HAP-1 (cell line): ENCODE data around the gene PIP4K2C.
"Not testable (repeated sequence)": the region's sequence is repeated elsewhere in the genome, so short reads cannot be mapped to it uniquely, and the experiment has no call there.

Experiments
- DNase-seq, 2 experiments: peaks; one replicate each; pipeline ENCODE4 v3.0.0-alpha.2; 2016 to 2020; ENCODE audit warnings: low spot score in 2 of 2
- H3K27me3 ChIP-seq: fragments of 250-450 bp; sonication (Bioruptor Pico); 2 replicates; pipeline ENCODE4 v1.5.1; 2020; ENCODE audit warnings: low read depth, mild to moderate bottlenecking, moderate library complexity
- H3K36me3 ChIP-seq: fragments of 250-450 bp; sonication (Bioruptor Pico); replicated peaks from 2 replicates; pipeline ENCODE4 v1.5.1; 2020; ENCODE audit warnings: mild to moderate bottlenecking
- H3K4me1 ChIP-seq: fragments of 250-450 bp; sonication (Bioruptor Pico); 2 replicates; pipeline ENCODE4 v1.5.1; 2020; ENCODE audit warnings: mild to moderate bottlenecking
- H3K4me3 ChIP-seq: fragments of 250-450 bp; sonication (Bioruptor Pico); 2 replicates; pipeline ENCODE4 v1.5.1; 2020; ENCODE audit warnings: mild to moderate bottlenecking, moderate library complexity
- H3K9me3 ChIP-seq: fragments of 250-450 bp; sonication (Bioruptor Pico); 2 replicates; pipeline ENCODE4 v1.5.1; 2020; ENCODE audit warnings: mild to moderate bottlenecking, moderate library complexity
- in situ Hi-C: fragments of 300-500 bp; cut with MboI; formaldehyde crosslinking; loops from 3 replicates; pipeline ENCODE4 v1.14.3; 2020; ENCODE audit warnings: low sequenced_read_pairs, inconsistent platforms, mixed read lengths

The PIP4K2C gene

GRCh38 chr12:57629897-57630471 lies 39.0 kb downstream of the PIP4K2C start:
- Histone ChIP-seq H3K4me1 (peaks cover 11% of the 10 kb centered on the region), H3K9me3 (no peaks in the 10 kb centered on the region), H3K4me3 (no peak overlapping the region), H3K27me3 (no peaks in the 10 kb centered on the region), H3K36me3 (peaks cover 12% of the 10 kb centered on the region)
- DNase-seq = no peak
- in situ Hi-C loops = no loop called here

DNA sequence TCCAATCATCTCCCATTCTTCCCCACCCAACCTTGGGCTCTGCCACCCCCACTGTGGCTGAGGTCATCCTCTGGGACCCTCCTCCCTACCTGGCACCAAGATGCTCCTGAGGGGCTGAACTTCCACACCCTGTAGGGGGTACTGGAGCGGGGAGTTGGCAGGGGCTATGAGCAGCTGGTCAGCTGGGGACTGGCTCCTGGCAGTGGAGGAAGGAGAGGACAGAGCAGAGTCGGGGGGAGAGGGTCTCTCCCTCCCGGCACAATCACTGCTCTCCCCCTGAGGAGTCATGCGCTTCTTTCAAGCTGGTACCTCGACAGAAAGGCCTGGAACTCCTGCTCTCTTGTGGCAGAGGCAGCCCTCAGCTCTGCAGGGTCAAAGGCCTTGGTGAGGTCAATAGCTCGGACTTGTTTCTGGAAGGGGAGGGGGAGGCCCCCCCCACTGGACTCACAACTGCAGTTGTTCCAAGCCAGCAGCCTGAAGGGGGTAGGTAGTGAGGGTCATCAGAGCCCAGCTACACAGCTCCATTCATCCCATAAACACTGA lies 40.0 kb downstream of the PIP4K2C start:
- in situ Hi-C loops = no loop called here
- H3K27me3 ChIP-seq = no peaks in the 10 kb centered on the region

DNA sequence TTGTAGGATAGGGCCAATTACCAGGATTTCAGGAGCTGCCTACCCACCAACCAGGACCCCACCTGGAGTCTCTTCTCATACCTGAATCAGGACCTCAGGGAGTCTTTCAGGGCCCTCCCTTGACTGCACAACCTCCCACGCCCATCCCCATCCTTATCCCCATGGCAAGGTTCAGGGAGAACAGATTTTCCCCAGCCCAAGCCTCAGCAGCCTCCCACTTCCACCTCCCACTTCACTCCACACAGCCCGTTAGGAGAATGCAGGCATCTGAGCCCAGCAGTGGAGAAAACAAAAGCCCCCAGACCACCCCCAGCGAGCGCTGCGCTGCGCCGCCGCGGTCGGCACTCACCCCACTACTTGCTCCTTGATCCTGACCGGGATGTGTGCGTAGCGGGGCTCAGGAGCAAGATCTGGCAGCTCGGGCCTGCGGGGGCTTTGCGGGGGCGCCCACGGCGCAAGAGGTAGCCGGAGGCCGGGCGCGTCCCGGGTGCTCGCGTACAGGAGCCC lies 40.6 kb downstream of the PIP4K2C start:
- Histone ChIP-seq H3K36me3 (peaks cover 12% of the 10 kb centered on the region), H3K4me1 (peaks cover 11% of the 10 kb centered on the region), H3K4me3 (peak overlapping the region; percentile 69), H3K9me3 (no peaks in the 10 kb centered on the region), H3K27me3 (no peaks in the 10 kb centered on the region)
- DNase-seq = no peak
- in situ Hi-C loops = no loop called here

More for the DNA sequence above, 40.0 kb downstream of the PIP4K2C start:
- Histone ChIP-seq H3K36me3 (peaks cover 12% of the 10 kb centered on the region), H3K4me3 (no peak overlapping the region; the same call in 1 of the 2 replicates), H3K4me1 (peaks cover 11% of the 10 kb centered on the region), H3K9me3 (no peaks in the 10 kb centered on the region)
- no peak for DNase-seq

DNA sequence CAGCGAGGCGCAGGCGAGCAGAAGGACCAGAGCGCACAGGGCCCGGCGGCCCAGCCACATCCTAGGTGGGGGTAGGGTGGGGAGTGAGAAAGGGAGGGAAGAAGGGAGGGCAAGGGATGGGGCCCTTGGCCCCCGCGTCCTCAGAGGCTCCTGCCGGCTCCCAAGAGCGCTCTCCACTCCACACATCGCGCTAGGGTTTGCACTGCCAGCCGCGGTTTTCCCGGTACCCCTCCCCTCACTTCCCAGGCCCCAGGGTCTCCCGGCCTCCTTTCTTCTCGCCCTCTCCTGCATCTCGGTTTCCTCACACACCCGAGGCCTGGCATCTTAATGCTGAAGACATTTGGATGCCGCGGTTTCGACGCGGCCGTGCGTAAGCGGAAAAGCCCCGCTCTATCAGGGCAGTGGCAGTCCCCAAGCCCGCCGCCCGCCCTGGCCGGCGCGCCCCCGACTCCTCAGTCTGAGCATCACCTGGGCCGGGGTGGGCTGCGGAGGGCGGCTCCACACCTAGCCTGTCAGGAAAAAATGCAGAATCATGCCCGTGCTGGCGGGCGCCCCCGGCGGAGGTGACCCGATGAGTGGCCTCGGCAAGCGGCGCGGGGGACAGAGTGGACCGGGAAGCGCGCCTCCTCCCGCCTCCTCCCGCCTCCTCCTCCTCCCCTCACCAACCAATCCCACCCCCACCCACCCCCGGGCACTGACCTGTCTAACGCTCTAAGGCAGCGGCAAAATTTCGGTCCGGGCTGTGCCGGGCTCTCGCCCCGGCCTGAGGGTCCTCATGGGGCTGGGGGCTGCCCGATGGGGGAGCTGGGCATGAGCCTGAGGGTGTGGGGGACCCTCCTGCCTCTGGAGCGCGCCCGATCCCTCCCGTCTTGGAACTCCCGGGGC lies 41.3 kb downstream of the PIP4K2C start:
- H3K27me3 ChIP-seq = no peaks in the 10 kb centered on the region
- peak overlapping the region; percentile 69 for H3K4me3 ChIP-seq
- H3K36me3 ChIP-seq = peaks cover 9% of the 10 kb centered on the region
- H3K9me3 ChIP-seq = no peaks in the 10 kb centered on the region
- DNase-seq = peak in 1 of 2 experiments; percentile 59
- in situ Hi-C loops = no loop called here
- peaks cover 11% of the 10 kb centered on the region for H3K4me1 ChIP-seq

- peaks cover 5% of the 10 kb centered on the region for H3K36me3 ChIP-seq
- DNase-seq = peak; percentile 73 to 83
- in situ Hi-C loops = no loop called here
These were observed 42.2 kb downstream of the PIP4K2C start, which contains the start of gene B4GALNT1 for GRCh38 chr12:57632958-57633840. Gene B4GALNT1 (minus strand): TSS chr12:57633201. CDS start chr12:57632132, 1,069 bp downstream.

DNA sequence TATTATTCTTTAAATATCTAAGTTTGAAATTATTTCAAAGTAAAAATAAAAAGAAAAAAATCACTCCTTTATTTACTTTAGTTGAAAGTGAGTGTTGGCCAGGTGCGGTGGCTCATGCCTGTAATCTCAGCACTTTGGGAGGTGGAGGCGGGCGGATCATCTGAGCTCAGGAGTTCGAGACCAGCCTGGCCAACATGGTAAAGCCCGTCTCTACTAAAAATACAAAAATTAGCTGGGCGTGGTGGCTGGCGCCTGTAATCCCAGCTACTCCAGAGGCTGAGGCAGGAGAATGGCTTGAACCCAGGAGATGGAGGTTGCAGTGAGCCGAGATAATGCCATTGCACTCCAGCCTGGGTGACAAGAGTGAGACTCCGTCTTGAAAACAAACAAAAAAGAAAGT lies 45.7 kb downstream of the PIP4K2C start:
- H3K36me3 ChIP-seq, DNase-seq, H3K27me3 ChIP-seq, H3K4me3 ChIP-seq, in situ Hi-C loops, H3K9me3 ChIP-seq: not testable (repeated sequence)
- peaks cover 13% of the 10 kb centered on the region for H3K4me1 ChIP-seq

More at GRCh38 chr12:57632958-57633840, 42.2 kb downstream of the PIP4K2C start, which contains the start of gene B4GALNT1:
- H3K9me3 ChIP-seq = no peaks in the 10 kb centered on the region
- H3K4me1 ChIP-seq = peaks cover 11% of the 10 kb centered on the region
- H3K27me3 ChIP-seq = no peaks in the 10 kb centered on the region
- H3K4me3 ChIP-seq = peak within 1 kb of the TSS; percentile 69

DNA sequence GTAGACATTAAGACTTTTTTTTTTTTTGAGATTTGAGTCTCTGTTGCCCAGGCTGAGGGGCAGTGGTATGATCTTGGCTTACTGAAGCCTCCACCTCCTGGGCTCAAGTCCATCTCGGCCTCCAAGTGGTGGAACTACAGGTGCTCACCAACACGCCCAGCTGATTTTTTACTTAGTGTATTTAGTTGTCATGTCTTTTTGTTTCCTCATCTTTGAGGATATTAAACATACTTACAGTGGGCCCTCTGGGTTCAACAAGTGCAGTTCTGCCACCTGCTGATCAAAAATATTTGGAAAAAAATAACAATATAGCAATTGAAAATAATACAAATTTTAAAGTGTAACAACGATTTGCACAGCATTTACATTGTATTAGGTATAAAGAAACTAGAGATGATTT lies 46.4 kb downstream of the PIP4K2C start:
- in situ Hi-C loops = no loop called here
- Histone ChIP-seq H3K4me1 (peaks cover 14% of the 10 kb centered on the region), H3K36me3 (no peaks in the 10 kb centered on the region), H3K27me3 (no peaks in the 10 kb centered on the region), H3K9me3 (0 out of 2 replicates have a peak, but pooled peaks cover 2% of the 10 kb centered on the region), H3K4me3 (no peak overlapping the region)
- no peak for DNase-seq

DNA sequence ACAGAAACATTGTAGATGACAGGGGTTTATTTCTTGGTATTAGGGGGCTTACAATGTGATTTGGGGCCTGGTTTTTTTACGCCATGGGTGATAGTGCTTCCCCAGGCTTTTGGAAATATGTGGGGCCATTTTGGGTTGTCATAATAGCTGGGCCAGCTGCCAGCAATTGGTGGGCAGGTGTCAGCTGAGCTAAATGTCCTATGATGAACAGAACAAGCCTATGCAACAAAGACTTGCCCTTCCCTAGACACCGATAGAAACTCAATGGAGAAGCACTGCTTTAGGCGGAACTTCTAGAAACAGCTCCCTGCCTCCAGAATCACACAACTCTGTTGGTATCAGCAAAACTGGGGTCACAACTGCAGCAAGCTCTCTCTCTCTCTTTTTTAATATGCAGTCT lies 47.1 kb downstream of the PIP4K2C start:
- H3K9me3 ChIP-seq = 0 out of 2 replicates have a peak, but pooled peaks cover 2% of the 10 kb centered on the region
- no peak overlapping the region for H3K4me3 ChIP-seq
- in situ Hi-C loops = no loop called here
- H3K36me3 ChIP-seq = no peaks in the 10 kb centered on the region
- DNase-seq = no peak
- H3K27me3 ChIP-seq = no peaks in the 10 kb centered on the region
- peaks cover 14% of the 10 kb centered on the region for H3K4me1 ChIP-seq

DNA sequence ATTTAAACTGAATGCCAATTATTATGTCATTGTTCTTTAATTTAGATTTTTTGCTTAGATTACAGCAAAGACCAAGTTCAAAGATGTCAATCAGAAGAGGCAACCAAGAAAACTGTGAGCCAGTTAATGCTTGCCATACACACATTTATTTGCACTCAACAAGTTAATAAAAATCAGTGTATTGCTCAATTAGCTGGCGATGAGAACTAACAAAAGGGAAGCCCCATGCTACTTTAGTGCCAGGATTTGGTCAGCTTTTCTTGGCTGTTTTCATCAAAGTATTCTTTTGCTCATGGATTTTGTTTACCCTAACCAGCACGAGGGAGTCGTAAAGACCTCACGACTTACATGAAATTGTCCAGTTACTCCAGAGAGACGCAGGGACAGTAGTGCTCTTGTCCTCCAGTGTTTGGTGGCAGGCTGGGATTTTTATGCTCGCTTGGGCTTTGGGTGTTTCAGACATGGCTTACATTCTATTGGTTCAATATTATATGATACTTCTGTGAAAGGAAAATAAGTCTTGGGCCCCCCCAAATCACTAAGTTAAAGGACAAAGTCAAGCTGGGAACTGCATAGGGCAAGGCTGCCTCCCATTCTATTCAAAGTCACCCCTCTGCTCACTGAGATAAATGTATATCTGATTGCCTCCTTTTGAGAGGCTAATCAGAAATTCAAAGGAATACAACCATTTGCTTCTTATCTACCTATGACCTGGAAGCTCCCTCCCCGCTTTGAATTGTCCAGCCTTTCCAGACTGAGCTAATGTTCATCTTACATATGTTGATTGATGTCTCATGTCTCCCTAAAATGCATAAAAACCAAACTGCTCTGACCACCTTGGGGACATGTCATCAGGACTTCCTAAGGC lies 49.4 kb downstream of the PIP4K2C start:
- Histone ChIP-seq H3K4me1 (peaks cover 8% of the 10 kb centered on the region), H3K36me3 (no peaks in the 10 kb centered on the region), H3K27me3 (no peaks in the 10 kb centered on the region), H3K4me3 (no peak overlapping the region), H3K9me3 (peaks cover 9% of the 10 kb centered on the region)
- in situ Hi-C loops = no loop called here
- DNase-seq = no peak

GRCh38 chr12:57641699-57642442 lies 50.9 kb downstream of the PIP4K2C start:
- H3K4me3 ChIP-seq = no peak overlapping the region

GRCh38 chr12:57645990-57646658 lies 55.1 kb downstream of the PIP4K2C start:
- H3K27me3 ChIP-seq, H3K4me1 ChIP-seq, H3K4me3 ChIP-seq, H3K36me3 ChIP-seq, in situ Hi-C loops: not testable (repeated sequence)
- peak in 1 of 2 experiments; percentile 52 for DNase-seq
- H3K9me3 ChIP-seq = peaks cover 19% of the 10 kb centered on the region

More at GRCh38 chr12:57641699-57642442, 50.9 kb downstream of the PIP4K2C start:
- no peak for DNase-seq
- in situ Hi-C loops = no loop called here
- Histone ChIP-seq H3K27me3 (no peaks in the 10 kb centered on the region), H3K9me3 (peaks cover 18% of the 10 kb centered on the region), H3K4me1 (peaks cover 8% of the 10 kb centered on the region), H3K36me3 (no peaks in the 10 kb centered on the region)
